Neural progenitor cell (in vitro differentiated cells): ENCODE results near the gene MPPE1. TPM values are rescaled to one million over a fixed set of nuclear protein-coding genes. Genes with fewer than 3 reads are reported as not detected.

Experiments used
- DNase-seq: peaks from one replicate; pipeline ENCODE4 v3.0.0-alpha.2; 2016; ENCODE audit warnings: low spot score
- H2AFZ ChIP-seq: fragments of 200-600 bp; sonication (generic); replicated peaks from 2 replicates; pipeline ENCODE4 v1.6.1; 2016; ENCODE audit warnings: antibody characterized with exemption
- H3F3A ChIP-seq: fragments of 200-600 bp; sonication (generic); 2 replicates; pipeline ENCODE4 v1.6.1; 2016; ENCODE audit warnings: antibody characterized with exemption, low read depth
- H3K27ac ChIP-seq: fragments of 200-600 bp; sonication (generic); 2 replicates; pipeline ENCODE4 v1.5.1; 2016; ENCODE audit warnings: mild to moderate bottlenecking
- H3K27me3 ChIP-seq: fragments of 200-600 bp; sonication (generic); 2 replicates; pipeline ENCODE4 v1.6.1; 2016; ENCODE audit warnings: mild to moderate bottlenecking, moderate library complexity
- H3K36me3 ChIP-seq: fragments of 200-600 bp; sonication (generic); 2 replicates; pipeline ENCODE4 v1.5.1; 2016
- H3K4me1 ChIP-seq: fragments of 200-600 bp; sonication (generic); 2 replicates; pipeline ENCODE4 v1.6.1; 2016; ENCODE audit warnings: mixed run types
- H3K4me2 ChIP-seq: fragments of 200-600 bp; sonication (generic); 2 replicates; pipeline ENCODE4 v1.6.1; 2016
- H3K4me3 ChIP-seq: fragments of 200-600 bp; sonication (generic); 2 replicates; pipeline ENCODE4 v1.5.1; 2016
- H3K79me2 ChIP-seq: fragments of 200-600 bp; sonication (generic); 2 replicates; pipeline ENCODE4 v1.6.1; 2016; ENCODE audit warnings: low read depth
- H3K9ac ChIP-seq: fragments of 200-600 bp; sonication (generic); 2 replicates; pipeline ENCODE4 v1.6.1; 2016
- H3K9me3 ChIP-seq: fragments of 200-600 bp; sonication (generic); 2 replicates; pipeline ENCODE4 v1.5.1; 2016; ENCODE audit warnings: low read depth
- H4K20me1 ChIP-seq: fragments of 200-600 bp; sonication (generic); 2 replicates; pipeline ENCODE4 v1.6.1; 2016; ENCODE audit warnings: low read depth
- H3K27ac Mint-ChIP-seq: 3 replicates; pipeline ENCODE4 v1.8.0; 2021; ENCODE audit warnings: mixed read lengths
- H3K27me3 Mint-ChIP-seq: 2 replicates; pipeline ENCODE4 v1.8.0; 2022; ENCODE audit warnings: low read depth, mild to moderate bottlenecking, inconsistent platforms, moderate library complexity, mixed read lengths; ENCODE audit not compliant: insufficient read depth
- H3K36me3 Mint-ChIP-seq: 3 replicates; pipeline ENCODE4 v1.8.0; 2021; ENCODE audit warnings: mixed read lengths
- H3K4me1 Mint-ChIP-seq: 3 replicates; pipeline ENCODE4 v1.8.0; 2021; ENCODE audit warnings: mixed read lengths
- H3K4me3 Mint-ChIP-seq: 3 replicates; pipeline ENCODE4 v1.8.0; 2021; ENCODE audit warnings: mild to moderate bottlenecking, moderate library complexity, mixed read lengths
- H3K9me3 Mint-ChIP-seq: 3 replicates; pipeline ENCODE4 v1.8.0; 2020; ENCODE audit warnings: mixed read lengths
- EZH2 ChIP-seq: fragments of 200-600 bp; sonication (generic); IDR thresholded peaks from 2 replicates; pipeline ENCODE4 v1.6.1; 2017; ENCODE audit warnings: antibody characterized with exemption, mild to moderate bottlenecking, moderate library complexity
- EZH2phosphoT487 ChIP-seq: fragments of 200-600 bp; sonication (generic); IDR thresholded peaks from 2 replicates; pipeline ENCODE4 v1.6.1; 2017; ENCODE audit warnings: antibody characterized with exemption
- total RNA-seq: library from RNA; depleted of rRNA; stranded (reverse); fragments of >200 nt; gene quantifications from 2 replicates; pipeline ENCODE4 v1.2.3, GENCODE V29; 2015; ENCODE audit warnings: low replicate concordance
- TF ChIP-seq, protein P1 (sequence below): fragments of 200-600 bp; sonication (generic); IDR thresholded peaks from 2 replicates; pipeline ENCODE4 v1.5.1; 2017; ENCODE audit warnings: antibody characterized with exemption, mild to moderate bottlenecking

Gene MPPE1
- total RNA-seq, 1 donor from 2014 or later: 17.3 TPM

DNA sequence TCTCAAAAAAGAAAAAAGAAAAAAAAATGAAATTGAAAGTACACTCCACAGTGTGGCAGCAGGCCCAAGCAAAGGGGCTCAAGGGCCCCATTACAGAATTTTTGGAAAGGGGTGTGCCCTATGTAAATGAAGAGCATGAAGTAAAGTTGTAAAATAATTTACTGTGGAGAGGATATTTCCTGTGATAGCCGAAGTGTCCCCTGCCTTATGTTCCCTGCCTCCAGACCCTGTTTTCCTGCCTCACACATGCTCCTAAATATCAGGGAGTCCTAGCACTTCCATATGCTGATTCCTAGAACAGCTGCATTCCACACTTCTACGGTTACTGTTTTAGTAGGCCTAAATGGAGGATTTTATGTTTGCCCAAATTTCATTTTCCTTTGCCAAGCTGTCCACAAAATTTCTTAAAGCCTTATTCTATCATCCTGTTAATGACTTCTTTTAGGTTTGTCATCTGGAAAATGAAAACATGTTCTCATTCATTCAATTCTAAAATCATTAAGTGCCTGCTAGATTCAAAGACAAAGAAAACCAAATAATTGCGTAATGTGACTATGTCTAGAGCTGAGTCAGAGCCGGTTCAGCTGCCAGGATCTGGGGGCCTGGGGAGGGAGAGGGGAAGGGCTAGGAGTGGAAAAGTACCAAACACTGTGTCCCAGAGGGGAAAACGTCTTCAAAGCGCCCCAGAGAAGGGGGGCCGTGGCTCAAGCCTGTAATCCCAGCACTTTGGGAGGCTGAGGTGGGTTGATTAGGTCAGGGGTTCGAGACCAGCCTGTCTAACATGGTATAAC is 47.3 kb upstream of the MPPE1 start:
- no peak overlapping the region for H3K27ac ChIP-seq
- no peaks in the 10 kb centered on the region for H3K36me3 ChIP-seq

DNA sequence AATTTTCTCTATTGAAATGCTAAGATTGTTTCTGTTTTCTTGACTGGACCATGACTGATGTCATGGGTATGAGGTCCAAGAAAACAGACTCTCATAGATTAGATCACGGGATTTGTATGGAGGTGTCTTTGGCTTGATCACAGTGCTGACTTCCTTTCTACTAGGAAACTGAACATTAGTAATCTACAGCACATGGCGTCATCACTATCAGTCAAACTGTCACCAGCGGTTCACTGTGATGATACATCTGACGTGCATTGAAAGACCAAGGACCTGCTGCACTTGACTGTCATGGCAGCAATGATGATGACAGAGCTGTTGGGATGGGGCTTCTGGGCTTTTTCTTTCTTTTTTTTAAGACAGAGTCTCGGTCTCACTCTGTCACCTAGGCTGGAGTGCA is 45.0 kb upstream of the MPPE1 start:
- TF ChIP-seq EZH2: no peak
- TF ChIP-seq, protein P1, sequence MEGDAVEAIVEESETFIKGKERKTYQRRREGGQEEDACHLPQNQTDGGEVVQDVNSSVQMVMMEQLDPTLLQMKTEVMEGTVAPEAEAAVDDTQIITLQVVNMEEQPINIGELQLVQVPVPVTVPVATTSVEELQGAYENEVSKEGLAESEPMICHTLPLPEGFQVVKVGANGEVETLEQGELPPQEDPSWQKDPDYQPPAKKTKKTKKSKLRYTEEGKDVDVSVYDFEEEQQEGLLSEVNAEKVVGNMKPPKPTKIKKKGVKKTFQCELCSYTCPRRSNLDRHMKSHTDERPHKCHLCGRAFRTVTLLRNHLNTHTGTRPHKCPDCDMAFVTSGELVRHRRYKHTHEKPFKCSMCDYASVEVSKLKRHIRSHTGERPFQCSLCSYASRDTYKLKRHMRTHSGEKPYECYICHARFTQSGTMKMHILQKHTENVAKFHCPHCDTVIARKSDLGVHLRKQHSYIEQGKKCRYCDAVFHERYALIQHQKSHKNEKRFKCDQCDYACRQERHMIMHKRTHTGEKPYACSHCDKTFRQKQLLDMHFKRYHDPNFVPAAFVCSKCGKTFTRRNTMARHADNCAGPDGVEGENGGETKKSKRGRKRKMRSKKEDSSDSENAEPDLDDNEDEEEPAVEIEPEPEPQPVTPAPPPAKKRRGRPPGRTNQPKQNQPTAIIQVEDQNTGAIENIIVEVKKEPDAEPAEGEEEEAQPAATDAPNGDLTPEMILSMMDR: no peak
- TF ChIP-seq EZH2phosphoT487: no peak
- Histone ChIP-seq H3K27ac (no peak overlapping the region), H2AFZ (no peak overlapping the region)

More for the DNA sequence above, 47.3 kb upstream of the MPPE1 start:
- Mint-ChIP-seq H3K9me3 (peaks cover 21% of the 10 kb centered on the region), H3K27ac (peak overlapping the region; percentile 92), H3K4me3 (no peak overlapping the region), H3K4me1 (peaks cover 21% of the 10 kb centered on the region), H3K36me3 (peaks cover 7% of the 10 kb centered on the region), H3K27me3 (peaks cover 5% of the 10 kb centered on the region)
- Histone ChIP-seq H3K9me3 (no peaks in the 10 kb centered on the region), H3F3A (peaks cover 2% of the 10 kb centered on the region), H3K4me2 (no peak overlapping the region), H3K4me3 (no peak overlapping the region), H3K9ac (no peak overlapping the region), H3K79me2 (no peaks in the 10 kb centered on the region), H4K20me1 (no peaks in the 10 kb centered on the region), H3K27me3 (no peaks in the 10 kb centered on the region), H3K4me1 (peaks cover 9% of the 10 kb centered on the region), H2AFZ (no peak overlapping the region)
- TF ChIP-seq, protein P1: no peak
- TF ChIP-seq EZH2 (no peak), EZH2phosphoT487 (no peak)
- DNase-seq: no peak

DNA sequence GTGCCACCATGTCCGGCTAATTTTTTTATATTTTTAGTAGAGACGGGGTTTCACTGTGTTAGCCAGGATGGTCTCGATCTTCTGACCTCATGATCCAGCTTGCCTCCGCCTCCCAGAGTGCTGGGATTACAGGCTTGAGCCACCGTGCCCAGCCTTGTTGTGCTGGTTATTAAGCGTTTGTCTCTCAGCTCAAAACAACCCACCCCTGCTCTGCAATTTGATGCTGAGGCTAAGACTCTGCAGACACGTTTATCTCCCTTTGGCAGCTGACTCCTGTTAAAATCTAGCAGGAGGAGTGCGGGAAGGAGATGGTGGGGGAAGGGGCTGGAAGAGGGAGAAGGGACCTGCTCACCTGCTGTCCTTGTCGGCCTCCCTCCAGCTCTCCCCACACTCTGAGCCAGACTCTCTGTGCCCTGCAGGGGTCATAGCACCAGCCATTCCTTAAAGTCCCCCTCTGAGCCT is 43.3 kb upstream of the MPPE1 start:
- Histone ChIP-seq H3K27me3 (no peaks in the 10 kb centered on the region), H3K4me2 (peak overlapping the region; percentile 31), H3F3A (peaks cover 13% of the 10 kb centered on the region), H3K9me3 (no peaks in the 10 kb centered on the region), H2AFZ (peak overlapping the region; percentile 46), H3K4me1 (peaks cover 15% of the 10 kb centered on the region), H3K4me3 (no peak overlapping the region), H3K27ac (no peak overlapping the region), H3K9ac (no peak overlapping the region), H4K20me1 (no peaks in the 10 kb centered on the region), H3K36me3 (no peaks in the 10 kb centered on the region), H3K79me2 (no peaks in the 10 kb centered on the region)
- no peaks in the 10 kb centered on the region for H3K36me3 Mint-ChIP-seq
- TF ChIP-seq, protein P1: no peak
- TF ChIP-seq EZH2: no peak
- TF ChIP-seq EZH2phosphoT487: no peak
- H3K27ac Mint-ChIP-seq: no peak overlapping the region
- no peak overlapping the region for H3K4me3 Mint-ChIP-seq
- peak; percentile 21 for DNase-seq
- peaks cover 38% of the 10 kb centered on the region for H3K4me1 Mint-ChIP-seq
- H3K27me3 Mint-ChIP-seq: peaks cover 9% of the 10 kb centered on the region
- peaks cover 5% of the 10 kb centered on the region for H3K9me3 Mint-ChIP-seq

More for the DNA sequence above, 45.0 kb upstream of the MPPE1 start:
- Histone ChIP-seq H3K79me2 (no peaks in the 10 kb centered on the region), H3F3A (peaks cover 9% of the 10 kb centered on the region), H4K20me1 (no peaks in the 10 kb centered on the region), H3K4me3 (no peak overlapping the region), H3K4me2 (no peak overlapping the region), H3K9me3 (no peaks in the 10 kb centered on the region), H3K4me1 (peaks cover 9% of the 10 kb centered on the region), H3K27me3 (no peaks in the 10 kb centered on the region), H3K9ac (no peak overlapping the region), H3K36me3 (no peaks in the 10 kb centered on the region)
- Mint-ChIP-seq H3K4me3 (no peak overlapping the region), H3K4me1 (peaks cover 27% of the 10 kb centered on the region), H3K27me3 (peaks cover 10% of the 10 kb centered on the region), H3K36me3 (peaks cover 7% of the 10 kb centered on the region), H3K9me3 (peaks cover 19% of the 10 kb centered on the region), H3K27ac (no peak overlapping the region)
- DNase-seq: no peak
